A673 (cell line): Measurements from ENCODE around the gene ARSG.

Experiments
- EZH2 ChIP-seq: fragments of 200-600 bp; sonication (generic); IDR thresholded peaks from 2 replicates; pipeline ENCODE4 v1.6.1; 2017; ENCODE audit warnings: borderline replicate concordance, low read depth, mild to moderate bottlenecking, mixed read lengths, antibody characterized with exemption, low read length; ENCODE audit not compliant: poor library complexity, severe bottlenecking
- TF ChIP-seq, protein P1 (sequence below): fragments of 300-800, 200-600 bp; sonication (generic); conservative IDR thresholded peaks from 2 replicates; pipeline ENCODE4 v1.5.1; 2017; ENCODE audit warnings: low read depth, mild to moderate bottlenecking, antibody characterized with exemption, low read length, moderate library complexity, mixed read lengths

DNA sequence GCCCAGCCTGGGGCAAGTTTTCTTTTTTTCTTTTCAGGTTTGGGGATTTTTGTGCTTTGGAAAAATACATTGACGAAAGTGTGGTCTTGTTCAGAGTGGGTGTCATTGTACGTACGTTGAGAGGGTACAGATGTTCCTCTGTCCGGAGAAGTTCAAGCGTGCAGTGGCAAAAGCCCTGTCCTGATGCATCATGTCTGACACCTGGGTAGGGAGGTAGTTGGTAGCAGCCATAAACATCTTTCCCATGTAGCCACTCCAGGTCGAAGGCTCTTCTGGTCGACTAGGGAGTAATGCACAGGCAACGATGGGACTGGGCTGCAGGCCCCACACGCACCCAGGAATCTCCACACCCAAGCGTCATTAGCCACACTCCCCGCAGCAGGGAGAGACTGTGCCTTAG lies 138.6 kb downstream of the ARSG start:
- TF ChIP-seq, protein P1, sequence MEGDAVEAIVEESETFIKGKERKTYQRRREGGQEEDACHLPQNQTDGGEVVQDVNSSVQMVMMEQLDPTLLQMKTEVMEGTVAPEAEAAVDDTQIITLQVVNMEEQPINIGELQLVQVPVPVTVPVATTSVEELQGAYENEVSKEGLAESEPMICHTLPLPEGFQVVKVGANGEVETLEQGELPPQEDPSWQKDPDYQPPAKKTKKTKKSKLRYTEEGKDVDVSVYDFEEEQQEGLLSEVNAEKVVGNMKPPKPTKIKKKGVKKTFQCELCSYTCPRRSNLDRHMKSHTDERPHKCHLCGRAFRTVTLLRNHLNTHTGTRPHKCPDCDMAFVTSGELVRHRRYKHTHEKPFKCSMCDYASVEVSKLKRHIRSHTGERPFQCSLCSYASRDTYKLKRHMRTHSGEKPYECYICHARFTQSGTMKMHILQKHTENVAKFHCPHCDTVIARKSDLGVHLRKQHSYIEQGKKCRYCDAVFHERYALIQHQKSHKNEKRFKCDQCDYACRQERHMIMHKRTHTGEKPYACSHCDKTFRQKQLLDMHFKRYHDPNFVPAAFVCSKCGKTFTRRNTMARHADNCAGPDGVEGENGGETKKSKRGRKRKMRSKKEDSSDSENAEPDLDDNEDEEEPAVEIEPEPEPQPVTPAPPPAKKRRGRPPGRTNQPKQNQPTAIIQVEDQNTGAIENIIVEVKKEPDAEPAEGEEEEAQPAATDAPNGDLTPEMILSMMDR, result no peak
- TF ChIP-seq EZH2, result no peak
